Loucy (cell line): ENCODE data around the gene ATAT1.

Experiments used
- H2AFZ ChIP-seq: fragments of 200-600 bp; sonication (generic); 2 replicates; pipeline ENCODE4 v1.6.0; 2016; ENCODE audit warnings: antibody characterized with exemption, mild to moderate bottlenecking, low read length, moderate library complexity
- H3F3A ChIP-seq: fragments of 200-600 bp; 2 replicates; pipeline ENCODE4 v1.6.0; 2016; ENCODE audit warnings: antibody characterized with exemption, low read depth, mild to moderate bottlenecking
- H3K27me3 ChIP-seq: fragments of 200-600 bp; sonication (generic); 2 replicates; pipeline ENCODE4 v1.6.1; 2014; ENCODE audit warnings: low read length, mild to moderate bottlenecking; ENCODE audit not compliant: insufficient read depth, poor library complexity, severe bottlenecking
- H3K36me3 ChIP-seq: fragments of 200-600 bp; sonication (generic); 2 replicates; pipeline ENCODE4 v1.6.1; 2016; ENCODE audit warnings: low read length; ENCODE audit not compliant: insufficient read depth
- H3K4me1 ChIP-seq: fragments of 200-600 bp; sonication (generic); 2 replicates; pipeline ENCODE4 v1.5.1; 2014; ENCODE audit warnings: low read length, mild to moderate bottlenecking; ENCODE audit not compliant: insufficient read depth, poor library complexity, severe bottlenecking
- H3K4me2 ChIP-seq: fragments of 200-600 bp; sonication (generic); 2 replicates; pipeline ENCODE4 v1.6.0; 2014; ENCODE audit warnings: antibody characterized with exemption, low read length, low read depth, mild to moderate bottlenecking; ENCODE audit not compliant: poor library complexity, severe bottlenecking
- H3K4me3 ChIP-seq: fragments of 200-600 bp; sonication (generic); 2 replicates; pipeline ENCODE4 v1.5.1; 2014; ENCODE audit warnings: low read length, mild to moderate bottlenecking, mixed read lengths; ENCODE audit not compliant: poor library complexity, severe bottlenecking
- H3K79me2 ChIP-seq: fragments of 200-600 bp; sonication (generic); 2 replicates; pipeline ENCODE4 v1.6.1; 2014; ENCODE audit warnings: low read length; ENCODE audit not compliant: insufficient read depth
- H3K9ac ChIP-seq: fragments of 200-600 bp; sonication (generic); 2 replicates; pipeline ENCODE4 v1.6.0; 2014; ENCODE audit warnings: mild to moderate bottlenecking, low read depth, low read length, moderate library complexity; ENCODE audit not compliant: poor library complexity, severe bottlenecking
- H3K9me2 ChIP-seq: fragments of 200-600 bp; sonication (generic); replicated peaks from 2 replicates; pipeline ENCODE4 v1.6.1; 2016; ENCODE audit warnings: low read depth, low read length, mixed read lengths
- H3K9me3 ChIP-seq: fragments of 200-600 bp; sonication (generic); 2 replicates; pipeline ENCODE4 v1.6.1; 2014; ENCODE audit warnings: mild to moderate bottlenecking, antibody characterized with exemption, low read length, low read depth; ENCODE audit not compliant: insufficient read depth
- H4K20me1 ChIP-seq: fragments of 200-600 bp; sonication (generic); 2 replicates; pipeline ENCODE4 v1.6.0; 2014; ENCODE audit warnings: antibody characterized with exemption, low read length, mild to moderate bottlenecking; ENCODE audit not compliant: insufficient read depth, poor library complexity, severe bottlenecking
- CTCF ChIP-seq: fragments of 200-600 bp; sonication (generic); conservative IDR thresholded peaks from 2 replicates; pipeline ENCODE4 v1.5.1; 2014; ENCODE audit warnings: mild to moderate bottlenecking, antibody characterized with exemption, low read length
- EZH2phosphoT487 ChIP-seq: fragments of 200-600 bp; IDR thresholded peaks from 2 replicates; pipeline ENCODE4 v1.6.1; 2018; ENCODE audit warnings: antibody characterized with exemption, mild to moderate bottlenecking, moderate library complexity, borderline replicate concordance

ATAT1 gene

GRCh38 chr6:30617565-30618269 is 9.0 kb upstream of the ATAT1 start, which contains the start of gene MRPS18B:
MRPS18B (plus strand) TSS chr6:30617840; CDS start chr6:30617866, 26 bp downstream.
- Histone ChIP-seq H2AFZ (peak within 1 kb of the TSS; percentile 89), H3K79me2 (peaks cover 73% of the 10 kb centered on the region), H3K4me2 (peak within 1 kb of the TSS; percentile 97), H4K20me1 (peaks cover 34% of the 10 kb centered on the region), H3K9me3 (no peaks in the 10 kb centered on the region), H3K36me3 (peaks cover 17% of the 10 kb centered on the region), H3K4me3 (peak within 1 kb of the TSS; percentile 95), H3K4me1 (peaks cover 31% of the 10 kb centered on the region), H3F3A (peaks cover 9% of the 10 kb centered on the region; the same call in 1 of the 2 replicates), H3K27me3 (peaks cover 19% of the 10 kb centered on the region), H3K9me2 (no peaks in the 10 kb centered on the region), H3K9ac (peak within 1 kb of the TSS; percentile 98)
- TF ChIP-seq EZH2phosphoT487 (no peak), CTCF (no peak)

GRCh38 chr6:30618270-30618797 is 8.3 kb upstream of the ATAT1 start:
- Histone ChIP-seq H3K4me3 (peak overlapping the region; percentile 95), H3K4me1 (peaks cover 26% of the 10 kb centered on the region), H3K27me3 (peaks cover 19% of the 10 kb centered on the region), H3K9me2 (no peaks in the 10 kb centered on the region), H3K9ac (peak overlapping the region; percentile 95), H3K79me2 (peaks cover 68% of the 10 kb centered on the region), H4K20me1 (peaks cover 28% of the 10 kb centered on the region), H3F3A (peaks cover 5% of the 10 kb centered on the region; the same call in 1 of the 2 replicates), H3K9me3 (no peaks in the 10 kb centered on the region), H3K36me3 (peaks cover 19% of the 10 kb centered on the region), H2AFZ (peak overlapping the region; percentile 89; the same call in 1 of the 2 replicates), H3K4me2 (peak overlapping the region; percentile 97)
- no peak for TF ChIP-seq EZH2phosphoT487
- TF ChIP-seq CTCF = no peak

GRCh38 chr6:30619561-30619960 is 7.1 kb upstream of the ATAT1 start:
- H3K79me2 ChIP-seq = peaks cover 56% of the 10 kb centered on the region
- H3K36me3 ChIP-seq = peaks cover 22% of the 10 kb centered on the region
- H2AFZ ChIP-seq = no peak overlapping the region
- peaks cover 19% of the 10 kb centered on the region for H3K27me3 ChIP-seq
- H3K4me1 ChIP-seq = peaks cover 13% of the 10 kb centered on the region
- no peak for TF ChIP-seq EZH2phosphoT487
- no peak for TF ChIP-seq CTCF
- H3K9me2 ChIP-seq = no peaks in the 10 kb centered on the region
- H3K4me3 ChIP-seq = no peak overlapping the region
- H3K4me2 ChIP-seq = peak overlapping the region; percentile 97
- peaks cover 16% of the 10 kb centered on the region for H4K20me1 ChIP-seq
- H3K9ac ChIP-seq = peak overlapping the region; percentile 95
- peaks cover 5% of the 10 kb centered on the region; the same call in 1 of the 2 replicates for H3F3A ChIP-seq
- no peaks in the 10 kb centered on the region for H3K9me3 ChIP-seq
